Activated CD8-positive, alpha-beta memory T cell treated with anti-CD3 and anti-CD28 coated beads, Interleukin-2, amount 50 U/mL, for 24 hours (primary cell): ENCODE results near the gene DIAPH2.
"Not testable (repeated sequence)": the region's sequence is repeated elsewhere in the genome, so short reads cannot be mapped to it uniquely, and the experiment has no call there.

ENCODE experiments used
- DNase-seq: peaks from one replicate; pipeline ENCODE4 v3.0.0-alpha.2; 2020; ENCODE audit errors: extremely low read depth

Gene DIAPH2

DNA sequence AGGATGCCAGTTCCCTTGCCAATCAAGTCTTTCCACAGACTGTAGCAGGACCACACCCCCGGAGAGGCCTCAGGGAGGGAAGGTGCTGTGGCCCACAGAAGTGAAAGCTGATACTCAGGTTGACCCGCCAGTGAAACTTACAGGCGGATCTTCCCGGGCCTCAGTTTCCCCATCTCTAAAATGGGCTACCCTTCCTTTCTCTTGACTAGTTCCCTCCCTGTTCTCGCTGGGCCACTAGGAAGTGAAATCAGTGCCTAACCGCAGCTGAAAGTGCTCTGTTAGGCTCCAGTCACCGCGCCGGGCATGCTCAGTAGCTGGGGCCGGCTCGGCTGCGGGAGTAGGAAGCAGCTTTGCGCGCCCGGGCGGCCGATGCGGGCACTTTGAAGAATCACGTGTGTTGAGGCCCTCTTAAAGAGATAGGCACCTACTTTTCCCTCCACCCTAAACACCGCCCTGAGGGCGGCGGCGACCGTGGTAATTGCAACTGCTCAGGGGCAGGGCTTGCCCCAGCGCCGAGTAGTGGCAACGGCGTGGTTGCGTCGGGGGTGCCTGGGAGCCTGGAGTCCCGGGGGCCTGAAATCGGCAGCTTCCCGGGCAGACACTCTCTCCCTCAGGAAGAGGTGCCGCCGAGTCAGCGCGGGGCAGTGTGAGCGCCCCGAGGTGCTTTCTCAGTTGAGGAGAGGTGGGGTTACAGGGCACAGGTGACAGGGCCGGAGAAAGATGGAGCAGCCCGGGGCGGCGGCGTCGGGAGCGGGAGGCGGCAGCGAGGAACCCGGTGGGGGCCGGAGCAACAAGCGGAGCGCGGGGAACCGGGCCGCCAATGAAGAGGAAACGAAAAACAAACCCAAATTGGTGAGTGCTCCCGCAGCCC lies at the start of gene DIAPH2:
Gene DIAPH2 (plus strand): TSS at position 504 of the 871 bp plus-strand sequence.
- DNase-seq, result no peak

DNA sequence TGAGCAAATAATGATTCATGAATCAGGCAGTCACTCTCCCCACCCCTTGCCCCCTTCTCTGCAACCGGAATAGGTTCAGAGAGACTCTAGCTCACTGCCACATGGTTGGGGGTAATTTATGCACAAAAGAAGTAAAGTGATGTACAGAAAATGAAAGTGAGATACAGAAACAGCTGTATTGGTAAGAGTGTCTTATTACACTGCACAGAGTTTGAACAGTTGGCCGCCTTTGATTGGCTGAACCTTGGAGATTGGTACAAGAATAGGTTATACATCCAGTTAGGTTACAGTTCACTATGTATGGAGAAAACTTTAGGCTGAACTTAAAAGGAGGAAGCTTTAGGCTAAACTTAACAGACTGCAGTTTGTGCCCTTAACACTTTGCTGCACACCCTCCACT lies 34.6 kb upstream of the DIAPH2 start:
- no peak for DNase-seq

DNA sequence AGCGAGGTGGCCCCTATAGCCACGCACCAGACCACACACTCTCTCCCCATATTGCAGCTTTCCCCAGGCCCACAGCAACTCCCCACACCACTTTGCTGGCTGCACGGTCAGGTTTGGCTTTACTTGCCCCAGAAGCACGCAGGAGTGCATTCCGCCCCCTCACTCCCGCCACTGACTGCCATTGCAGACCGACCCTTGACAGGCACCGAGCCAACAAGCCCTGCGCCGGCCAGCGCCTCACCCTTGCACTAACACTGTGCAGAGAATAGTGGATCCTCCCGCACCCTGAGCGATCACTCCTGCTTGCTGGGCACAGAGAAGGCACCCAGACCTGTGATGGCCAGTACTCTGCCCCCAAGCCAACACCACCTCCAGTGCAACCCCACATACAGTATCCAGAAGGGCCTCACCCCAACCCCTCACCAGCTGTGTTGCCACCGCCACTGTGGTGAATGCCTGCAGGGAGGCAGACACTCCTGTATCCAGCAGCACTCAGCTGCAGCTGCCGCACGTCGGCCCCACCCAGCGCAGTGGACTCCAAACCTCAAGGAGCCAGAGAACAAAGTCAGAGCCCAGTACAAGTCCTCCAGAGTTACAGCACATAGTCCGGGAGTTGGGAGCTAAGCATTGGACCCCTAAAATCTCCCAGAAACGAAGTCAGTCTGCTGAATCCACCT lies 28.6 kb upstream of the DIAPH2 start:
- no peak for DNase-seq

DNA sequence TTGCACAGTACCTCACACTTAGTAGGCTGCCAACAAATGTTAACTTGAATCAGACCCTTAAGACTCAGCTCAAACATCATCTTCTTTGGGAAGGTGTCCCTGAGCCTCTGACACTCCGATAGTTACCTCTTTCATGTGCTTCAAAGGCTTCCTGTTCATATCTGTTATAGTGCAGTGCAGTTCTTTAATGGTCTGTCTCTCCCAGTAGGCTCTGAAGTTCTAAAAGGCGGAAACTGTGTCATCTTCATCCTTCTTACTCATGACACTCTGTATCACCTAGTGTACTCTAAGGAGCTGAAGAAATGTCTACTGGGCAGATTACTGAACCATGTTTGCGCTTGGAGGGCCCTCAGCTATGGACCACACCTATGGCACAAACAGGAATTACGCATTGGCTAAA lies 2.1 kb upstream of the DIAPH2 start:
- DNase-seq, result no peak

DNA sequence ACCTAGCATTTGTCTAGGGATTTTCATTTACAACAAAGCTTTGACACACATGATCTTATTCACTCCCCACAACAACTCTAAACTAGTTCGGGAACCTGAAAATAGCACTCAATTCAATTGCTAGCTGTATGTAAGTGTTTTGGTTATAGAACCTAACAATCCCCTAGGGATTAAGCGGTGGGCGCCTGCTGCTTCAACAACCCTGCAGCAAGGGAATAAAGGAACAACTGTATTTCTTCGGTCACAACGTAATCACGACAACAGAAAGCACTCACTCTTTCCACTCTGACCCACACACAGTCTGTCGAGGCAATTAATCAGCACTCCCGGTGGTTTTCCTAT lies 674 bp upstream of the DIAPH2 start:
- DNase-seq, result no peak

DNA sequence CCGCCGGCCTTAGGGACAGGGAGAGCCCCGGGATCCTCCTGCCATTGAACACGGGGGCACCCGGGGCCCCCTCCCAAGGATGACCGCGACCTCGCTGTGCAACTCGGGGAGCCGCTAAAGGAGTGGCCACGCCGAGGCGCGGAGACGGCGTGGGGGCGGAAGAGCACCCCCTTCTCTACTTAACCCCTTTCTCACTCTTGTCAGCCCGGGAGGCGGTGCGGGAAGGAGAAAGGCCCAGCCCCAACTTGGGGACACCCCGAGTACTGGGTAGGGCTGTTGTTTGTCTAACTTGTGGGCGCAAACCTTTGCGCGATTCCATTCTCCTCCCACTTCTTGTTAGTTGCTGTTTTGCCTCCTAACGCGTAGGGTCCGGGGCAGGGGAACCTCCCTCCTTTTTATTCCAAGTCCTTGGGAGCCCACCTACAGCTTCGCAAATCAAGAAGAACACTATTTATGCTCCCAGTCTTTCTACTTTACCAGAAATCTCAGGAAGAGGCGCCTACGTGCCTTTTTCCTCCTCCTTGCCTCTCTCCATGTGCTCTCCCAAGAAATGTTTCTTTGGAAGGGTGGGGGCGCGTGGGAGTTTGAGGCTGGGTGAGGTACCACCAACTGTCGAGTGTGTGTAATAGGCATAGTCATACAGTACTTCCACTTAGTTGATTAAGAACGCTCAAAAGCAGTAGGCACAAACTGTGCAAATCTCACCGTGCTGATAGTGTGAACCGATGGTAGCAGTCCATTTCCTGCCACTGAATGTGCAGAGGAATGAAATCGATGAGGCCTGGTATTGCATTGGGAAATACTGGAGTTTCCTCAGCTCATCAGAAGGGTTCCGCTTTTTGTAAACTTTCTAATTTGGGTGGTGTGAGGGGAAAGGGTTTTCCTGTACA lies 813 bp downstream of the DIAPH2 start:
- no peak for DNase-seq

DNA sequence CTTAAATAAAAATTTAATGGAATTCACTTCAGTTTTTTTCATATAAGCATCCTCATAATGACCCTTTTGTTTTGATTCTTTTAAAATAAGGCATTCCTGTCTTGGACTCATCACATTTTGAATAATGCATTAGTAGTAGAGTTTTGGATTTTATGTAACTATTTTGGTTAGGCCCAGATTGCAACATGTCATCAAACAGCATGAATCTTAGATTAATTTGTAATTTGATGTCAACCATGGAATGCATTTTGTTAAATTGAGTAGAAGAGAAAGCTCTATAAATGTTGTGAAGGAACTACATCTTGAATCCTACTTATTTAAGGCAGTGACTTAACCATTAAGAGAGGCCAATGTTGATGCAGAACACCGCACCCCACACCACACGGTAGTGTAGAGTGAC lies 3.1 kb downstream of the DIAPH2 start:
- DNase-seq, result no peak

DNA sequence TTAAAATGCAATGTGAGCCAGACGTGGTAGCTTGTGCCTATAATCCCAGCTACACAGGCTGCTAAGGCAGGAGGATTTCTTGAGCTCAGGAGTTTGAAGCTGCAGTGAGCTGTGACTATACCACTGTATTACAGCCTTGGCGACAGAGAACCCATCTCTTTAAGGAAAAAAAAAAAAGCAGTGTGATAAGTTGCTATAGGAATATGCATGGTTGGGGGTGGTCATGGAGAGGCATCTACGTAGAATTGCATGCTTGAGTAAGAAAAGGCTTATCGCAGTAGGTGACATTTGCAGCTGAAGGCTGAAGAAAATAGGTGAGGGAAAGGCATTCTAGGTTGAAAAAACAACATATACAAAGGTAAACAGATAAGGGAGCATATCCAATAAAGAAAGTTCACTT lies 4.1 kb downstream of the DIAPH2 start:
- no peak for DNase-seq

DNA sequence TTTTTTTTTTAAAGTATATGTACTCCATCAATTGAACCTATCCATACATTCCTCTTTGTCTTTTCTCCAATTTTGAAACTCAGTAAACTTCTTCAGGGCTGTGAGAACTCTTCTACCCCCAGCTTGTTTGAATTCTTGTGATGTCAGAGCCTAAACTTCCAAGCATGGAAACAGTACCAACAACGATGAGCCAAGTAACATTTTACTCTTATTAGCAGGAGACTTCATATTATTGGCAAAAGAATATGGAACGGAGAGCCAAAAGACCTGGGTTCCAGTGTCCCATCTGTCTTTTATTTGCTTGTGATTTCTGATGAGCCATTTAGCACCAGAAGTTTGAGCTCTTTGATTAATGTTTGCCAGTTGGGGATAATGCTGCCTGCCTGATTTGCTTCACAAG lies 5.3 kb downstream of the DIAPH2 start:
- no peak for DNase-seq

DNA sequence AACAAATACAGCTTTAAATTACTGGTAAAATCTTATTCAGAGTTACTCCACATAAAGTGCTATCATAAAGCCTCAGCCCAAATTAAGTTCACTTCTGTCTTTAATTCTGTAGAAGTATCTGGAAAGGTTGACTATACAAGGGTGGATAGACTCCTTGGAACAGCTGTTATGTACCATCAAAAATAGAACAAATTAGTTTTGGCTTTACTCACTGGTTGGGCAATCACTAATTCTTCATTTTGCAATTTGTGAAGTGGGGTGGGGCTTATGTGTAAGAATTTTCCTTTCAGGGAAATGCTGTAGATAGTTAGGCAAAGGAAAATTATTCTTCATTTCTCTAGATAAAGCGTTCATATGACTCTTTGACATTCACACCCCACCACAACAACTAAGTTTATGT lies 7.8 kb downstream of the DIAPH2 start:
- DNase-seq, result no peak

DNA sequence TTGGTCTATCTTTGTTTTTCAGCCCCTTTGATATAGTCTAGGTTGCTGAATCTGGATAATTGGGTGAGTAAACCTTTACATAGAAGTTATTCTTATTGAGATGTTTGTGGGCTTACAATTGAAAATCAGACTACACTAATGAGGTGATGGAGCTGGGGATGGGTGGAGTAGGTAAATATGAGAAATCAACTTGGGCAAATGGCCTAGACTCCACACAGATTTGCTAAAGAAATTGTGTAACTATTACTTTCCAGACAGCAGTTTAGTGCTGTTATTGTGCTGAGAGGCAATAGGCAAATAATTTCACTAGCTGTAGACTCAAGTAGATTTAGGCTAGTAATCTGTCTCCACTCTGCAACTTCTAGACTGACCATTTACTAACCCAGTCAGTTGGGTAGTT lies 8.2 kb downstream of the DIAPH2 start:
- DNase-seq, result no peak

DNA sequence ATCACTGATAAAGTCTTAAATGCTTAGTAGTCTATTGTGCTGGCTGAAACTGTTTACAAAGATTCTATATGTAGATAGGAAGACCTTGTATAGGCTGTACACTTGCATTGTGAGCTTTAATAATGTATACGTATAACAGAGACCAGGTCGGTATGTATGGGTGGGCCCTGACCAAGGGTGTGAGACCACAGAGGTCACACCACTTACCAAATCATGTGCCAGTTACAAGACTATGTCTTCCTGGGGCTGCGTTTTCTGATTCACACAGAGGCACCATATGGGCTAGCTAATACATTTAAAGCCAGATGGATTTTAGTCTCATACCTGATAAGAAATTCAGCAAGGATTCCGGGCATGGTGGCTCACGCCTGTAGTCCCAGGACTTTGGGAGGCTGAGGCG lies 8.8 kb downstream of the DIAPH2 start:
- no peak for DNase-seq

DNA sequence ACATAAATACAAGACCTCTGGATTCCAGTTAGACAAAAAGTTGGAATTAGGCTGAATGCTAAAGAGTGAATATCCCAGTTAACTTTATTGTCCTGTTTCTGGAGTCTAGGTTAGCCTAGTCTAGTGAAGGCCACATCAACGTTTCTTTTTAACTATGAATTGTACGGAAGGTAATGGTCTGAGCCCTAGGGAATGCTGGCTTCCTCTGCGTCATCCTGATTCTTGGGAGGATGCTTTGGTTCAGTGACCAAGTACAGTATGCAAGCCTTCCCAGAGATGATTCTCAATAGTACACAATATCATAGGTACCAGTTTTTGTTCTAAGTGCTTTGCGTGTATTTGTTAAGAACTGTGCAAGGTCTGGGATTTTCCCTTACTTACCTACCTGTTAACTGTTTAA lies 11.8 kb downstream of the DIAPH2 start:
- no peak for DNase-seq

DNA sequence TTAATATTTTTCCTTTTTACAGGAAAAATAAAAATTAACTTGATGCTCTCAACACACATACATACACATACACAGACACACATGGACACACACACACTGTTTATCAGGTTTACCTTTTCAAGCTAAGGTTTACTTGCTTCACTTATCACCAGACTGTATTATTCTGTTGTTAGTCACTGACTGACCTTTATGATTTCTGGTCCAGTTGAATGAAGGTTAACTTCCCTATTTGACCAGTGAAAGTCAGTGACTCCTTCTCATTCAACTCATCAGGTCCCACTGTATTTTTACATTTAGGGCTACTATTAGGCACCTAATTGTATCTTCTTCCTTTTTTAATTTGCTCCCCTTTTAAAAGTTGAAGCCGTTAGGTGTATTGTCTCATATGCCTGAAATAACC lies 16.0 kb downstream of the DIAPH2 start:
- DNase-seq, result no peak

DNA sequence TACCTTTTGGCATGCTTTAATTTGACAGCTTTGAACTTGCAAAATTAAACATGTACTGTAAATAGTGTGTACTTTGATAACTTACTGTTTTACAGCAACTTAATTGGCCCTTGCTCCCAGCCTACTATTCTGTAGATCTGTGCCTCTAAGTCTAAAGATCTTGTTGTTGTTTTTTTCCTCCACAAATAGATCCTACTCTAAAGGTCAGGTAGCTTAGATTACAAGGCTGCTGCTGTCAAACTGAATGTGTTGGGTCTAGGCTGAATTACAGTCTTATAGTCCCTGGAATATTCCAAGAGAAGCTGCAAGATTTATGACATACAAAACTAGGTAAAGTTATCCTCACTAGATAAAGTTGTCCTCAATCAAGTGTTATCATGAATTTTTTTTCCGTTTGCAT lies 18.7 kb downstream of the DIAPH2 start:
- DNase-seq, result no peak

DNA sequence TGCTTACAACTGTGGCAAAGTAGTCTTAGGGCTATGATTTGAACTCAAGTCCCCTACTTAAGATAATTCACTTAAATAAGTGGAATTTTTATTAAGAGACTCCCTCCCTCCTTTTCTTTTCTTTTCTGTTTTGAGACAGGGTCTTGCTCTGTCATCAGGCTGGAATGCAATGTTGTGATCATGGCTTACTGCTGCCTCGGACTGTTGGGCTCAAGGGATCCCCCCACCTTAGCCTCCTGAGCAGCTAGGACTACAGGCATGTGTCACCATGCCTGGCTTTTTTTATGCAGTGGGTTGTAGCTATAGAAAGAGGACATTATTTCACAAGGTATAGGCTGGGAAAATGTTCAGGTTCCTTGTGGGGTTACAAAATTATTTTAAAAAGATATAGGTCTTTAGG lies 19.2 kb downstream of the DIAPH2 start:
- DNase-seq, result no peak

DNA sequence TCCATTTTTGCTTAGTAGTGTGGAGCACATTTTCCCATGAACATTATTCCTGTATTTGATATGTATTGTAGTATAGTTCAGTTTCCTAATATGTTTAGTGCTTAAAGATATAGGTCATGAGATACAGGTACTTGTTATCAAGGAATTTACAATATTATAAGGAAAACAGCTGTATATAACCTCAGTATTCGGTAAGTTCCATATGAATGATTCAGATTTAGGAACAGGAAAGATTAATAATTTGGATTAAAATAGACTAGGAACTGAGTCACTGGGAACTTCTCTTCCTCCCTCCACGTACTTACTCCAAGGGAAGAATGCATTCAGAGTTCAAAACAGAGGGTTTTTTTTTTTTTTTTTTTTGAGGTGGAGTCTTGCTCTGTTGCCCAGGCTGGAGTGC lies 20.0 kb downstream of the DIAPH2 start:
- DNase-seq, result no peak

DNA sequence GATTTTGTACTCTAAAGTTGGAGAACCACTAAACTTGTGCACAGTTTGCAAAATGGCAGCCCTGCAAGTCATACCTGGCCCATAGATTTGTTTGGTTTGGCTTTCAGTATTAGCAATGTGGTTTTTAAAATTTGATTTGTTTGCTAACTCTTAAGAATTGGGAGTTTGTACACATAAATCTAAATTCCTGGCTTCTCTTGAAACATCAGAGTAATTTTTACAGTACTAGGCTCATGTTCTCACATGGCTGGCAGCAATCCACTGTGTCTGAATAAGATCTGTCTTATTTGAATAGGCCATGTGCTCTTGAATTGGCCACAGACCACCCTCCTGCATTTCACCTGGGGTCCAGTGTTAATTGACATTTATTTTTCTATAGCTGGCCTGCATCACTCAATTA lies 21.3 kb downstream of the DIAPH2 start:
- DNase-seq, result no peak

DNA sequence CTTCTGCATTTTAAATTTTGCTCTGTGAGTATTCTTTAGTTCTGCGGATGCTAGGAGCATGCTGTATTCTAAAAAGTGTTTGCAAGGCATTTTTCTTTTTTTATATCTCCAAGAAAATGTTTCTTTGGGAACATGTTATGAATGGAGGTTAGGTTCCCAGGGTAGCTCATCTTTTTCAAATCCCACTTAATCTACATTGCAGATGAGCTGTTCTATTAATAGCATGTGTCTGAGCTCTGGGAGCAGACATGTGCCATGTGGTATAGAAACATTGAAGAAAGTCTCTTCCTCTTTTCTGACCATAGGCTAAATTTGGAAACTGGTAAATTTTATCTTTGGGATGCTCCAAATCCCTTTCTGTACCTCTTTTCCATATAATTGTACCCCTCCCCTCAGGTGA lies 23.2 kb downstream of the DIAPH2 start:
- DNase-seq, result no peak

DNA sequence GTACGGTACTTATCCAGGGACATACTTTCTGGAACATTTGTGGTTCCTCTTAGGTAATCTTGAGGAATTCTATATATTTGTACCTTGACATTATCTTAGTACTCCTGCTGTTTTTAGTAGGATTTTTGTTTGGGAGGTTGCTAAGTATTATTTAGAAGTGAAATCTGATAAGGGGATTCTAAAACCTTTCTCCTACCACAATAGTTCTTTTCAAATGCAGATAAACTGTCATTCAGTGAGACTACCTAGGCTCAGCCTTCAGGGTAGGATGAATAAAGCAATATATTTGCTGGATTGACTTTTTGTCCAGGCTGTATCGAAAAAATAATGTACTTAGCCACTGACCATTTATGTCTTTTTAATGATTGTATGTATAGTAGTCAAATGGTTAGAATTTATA lies 25.4 kb downstream of the DIAPH2 start:
- DNase-seq, result no peak

DNA sequence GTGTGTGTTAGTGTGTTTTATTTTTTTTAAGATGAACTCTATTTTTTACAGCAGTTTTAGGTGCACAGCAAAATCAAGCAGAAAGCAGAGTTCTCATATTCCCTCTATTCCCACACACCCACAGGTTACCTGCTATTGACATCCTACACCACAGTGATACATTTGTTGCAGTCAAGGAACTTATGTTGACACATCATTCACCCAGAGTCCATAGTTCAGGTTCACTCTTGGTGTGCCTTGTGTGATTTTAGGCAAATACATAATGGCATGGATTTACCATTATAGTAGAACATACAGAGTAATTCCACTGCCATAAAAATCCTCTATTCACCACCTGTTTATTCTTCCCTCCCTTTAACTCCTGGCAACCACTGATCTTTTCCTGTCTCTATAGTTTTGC lies 28.7 kb downstream of the DIAPH2 start:
- no peak for DNase-seq

DNA sequence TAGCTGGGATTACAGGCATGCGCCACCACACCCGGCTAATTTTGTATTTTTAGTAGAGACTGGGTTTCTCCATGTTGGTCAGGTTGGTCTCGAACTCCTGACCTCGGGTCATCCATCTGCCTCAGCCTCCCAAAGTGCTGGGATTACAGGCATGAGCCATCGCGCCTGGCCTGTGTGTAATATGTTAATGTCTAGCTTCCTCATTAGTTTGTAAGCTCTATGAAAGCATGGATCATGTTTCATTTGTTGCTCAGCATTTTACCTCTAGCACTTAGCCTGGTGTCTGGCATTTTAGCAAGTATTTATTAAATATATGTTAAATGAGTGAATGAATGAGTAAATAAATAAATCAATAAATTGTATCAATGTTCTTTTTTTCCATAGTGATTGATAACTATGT lies 29.8 kb downstream of the DIAPH2 start:
- DNase-seq, result not testable (repeated sequence)

DNA sequence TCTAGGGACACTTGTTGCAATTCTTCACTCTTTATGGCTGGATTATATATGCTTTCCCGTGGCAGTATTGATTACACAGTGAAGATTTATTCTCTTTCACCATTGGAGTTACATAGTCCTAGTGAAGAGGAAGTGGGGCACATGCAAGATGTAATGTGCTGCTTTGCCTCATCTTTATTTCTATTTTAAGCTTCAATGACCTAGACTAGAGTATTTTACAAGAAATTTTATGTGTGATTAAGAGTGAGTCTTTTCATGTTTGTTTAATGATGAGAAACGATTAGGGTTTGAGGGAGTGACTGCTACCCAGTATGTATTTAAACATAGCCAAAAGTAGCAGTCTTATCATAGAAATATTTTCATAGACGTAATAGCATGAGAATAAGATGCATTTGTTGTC lies 30.8 kb downstream of the DIAPH2 start:
- DNase-seq, result no peak
